NCI-H82 treated with DMSO at 0.1 percent for 48 hours (cell line): ENCODE measurements around the gene FHOD3.
"Not testable (repeated sequence)": the region's sequence is repeated elsewhere in the genome, so short reads cannot be mapped to it uniquely, and the experiment has no call there.

ENCODE experiments used
- DNase-seq: peaks from one replicate; lab custom pipeline; 2025; ENCODE audit not compliant: unreplicated experiment; lab: John Stamatoyannopoulos, UW

Gene FHOD3

GRCh38 chr18:36441426-36442240 is 144.1 kb downstream of the FHOD3 start:
- no peak for DNase-seq

GRCh38 chr18:36442717-36443116 is 145.2 kb downstream of the FHOD3 start:
- no peak for DNase-seq

GRCh38 chr18:36446059-36446458 is 148.5 kb downstream of the FHOD3 start:
- DNase-seq: no peak

GRCh38 chr18:36448384-36449290 is 151.1 kb downstream of the FHOD3 start:
- no peak for DNase-seq

- no peak for DNase-seq
Observed at GRCh38 chr18:36449451-36449850, 151.9 kb downstream of the FHOD3 start.

GRCh38 chr18:36450264-36450663 is 152.8 kb downstream of the FHOD3 start:
- DNase-seq: no peak

- no peak for DNase-seq
Observed at GRCh38 chr18:36451454-36452251, 154.1 kb downstream of the FHOD3 start.

- no peak for DNase-seq
Observed at GRCh38 chr18:36454245-36454644, 156.7 kb downstream of the FHOD3 start.

GRCh38 chr18:36454848-36455458 is 157.4 kb downstream of the FHOD3 start:
- no peak for DNase-seq

- DNase-seq: no peak
Observed at GRCh38 chr18:36455931-36456330, 158.4 kb downstream of the FHOD3 start.

- no peak for DNase-seq
Observed at GRCh38 chr18:36456622-36457021, 159.1 kb downstream of the FHOD3 start.

- no peak for DNase-seq
Observed at GRCh38 chr18:36457683-36458082, 160.2 kb downstream of the FHOD3 start.

GRCh38 chr18:36458306-36458705 is 160.8 kb downstream of the FHOD3 start:
- no peak for DNase-seq

GRCh38 chr18:36459203-36459602 is 161.7 kb downstream of the FHOD3 start:
- DNase-seq: no peak

GRCh38 chr18:36459786-36460185 is 162.3 kb downstream of the FHOD3 start:
- no peak for DNase-seq

GRCh38 chr18:36460324-36460850 is 162.9 kb downstream of the FHOD3 start:
- no peak for DNase-seq

- no peak for DNase-seq
Observed at GRCh38 chr18:36460854-36461253, 163.3 kb downstream of the FHOD3 start.

- no peak for DNase-seq
Observed at GRCh38 chr18:36461551-36461987, 164.1 kb downstream of the FHOD3 start.

- not testable (repeated sequence) for DNase-seq
Observed at GRCh38 chr18:36463516-36463915, 166.0 kb downstream of the FHOD3 start.

- DNase-seq: no peak
Observed at GRCh38 chr18:36464126-36464651, 166.7 kb downstream of the FHOD3 start.
